ENCODE data around the gene AGTR2. TPM values are rescaled to one million over a fixed set of nuclear protein-coding genes. Genes with fewer than 3 reads are reported as not detected.
A peak's percentile ranks its signal among the peaks of the same experiment; 100 is the strongest.
"Not testable (repeated sequence)": the region's sequence is repeated elsewhere in the genome, so short reads cannot be mapped to it uniquely, and the experiment has no call there.

Gene AGTR2, protein sequence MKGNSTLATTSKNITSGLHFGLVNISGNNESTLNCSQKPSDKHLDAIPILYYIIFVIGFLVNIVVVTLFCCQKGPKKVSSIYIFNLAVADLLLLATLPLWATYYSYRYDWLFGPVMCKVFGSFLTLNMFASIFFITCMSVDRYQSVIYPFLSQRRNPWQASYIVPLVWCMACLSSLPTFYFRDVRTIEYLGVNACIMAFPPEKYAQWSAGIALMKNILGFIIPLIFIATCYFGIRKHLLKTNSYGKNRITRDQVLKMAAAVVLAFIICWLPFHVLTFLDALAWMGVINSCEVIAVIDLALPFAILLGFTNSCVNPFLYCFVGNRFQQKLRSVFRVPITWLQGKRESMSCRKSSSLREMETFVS
- not detected for total RNA-seq

DNA sequence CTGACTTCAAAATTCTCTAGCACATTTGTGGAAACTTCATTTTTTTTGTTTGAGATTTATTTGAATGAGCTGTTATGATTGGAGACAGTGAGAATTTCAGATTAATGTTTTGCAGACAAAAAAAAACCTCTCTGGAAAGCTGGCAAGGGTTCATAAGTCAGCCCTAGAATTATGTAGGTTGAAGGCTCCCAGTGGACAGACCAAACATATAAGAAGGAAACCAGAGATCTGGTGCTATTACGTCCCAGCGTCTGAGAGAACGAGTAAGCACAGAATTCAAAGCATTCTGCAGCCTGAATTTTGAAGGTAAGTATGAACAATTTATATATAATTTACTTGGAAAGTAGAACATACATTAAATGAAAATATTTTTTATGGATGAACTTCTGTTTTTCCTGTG is at the start of gene AGTR2:
Gene AGTR2, plus strand, starts transcription at position 234 of the 400 bp plus-strand sequence. CDS start 1,537 bp downstream, outside the sequence.
- FAIRE-seq: no peak
- DNase-seq (ENCODE audit: low spot score in 2 of 2): no peak

DNA sequence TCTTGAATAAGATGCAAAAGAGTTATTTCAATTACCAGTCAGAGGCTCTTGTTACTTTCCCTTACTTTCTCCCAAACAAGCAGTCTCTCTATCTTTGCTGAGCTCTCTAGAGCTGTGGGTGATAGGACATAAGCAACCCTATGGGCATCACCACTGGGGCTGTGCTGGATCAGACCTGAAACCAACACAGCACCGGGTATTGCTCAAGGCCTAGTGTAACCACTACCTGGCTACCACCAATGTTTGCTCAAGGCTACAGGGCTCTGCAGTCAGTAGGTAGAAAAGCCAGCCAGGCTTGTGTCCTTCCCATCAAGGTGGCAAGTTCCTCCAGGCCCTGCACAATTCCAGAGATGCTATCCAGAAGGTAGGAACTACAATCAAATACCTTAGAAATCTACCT is 35.3 kb upstream of the AGTR2 start:
- DNase-seq (ENCODE audit: low spot score in 2 of 2) (no peak), FAIRE-seq (no peak)

DNA sequence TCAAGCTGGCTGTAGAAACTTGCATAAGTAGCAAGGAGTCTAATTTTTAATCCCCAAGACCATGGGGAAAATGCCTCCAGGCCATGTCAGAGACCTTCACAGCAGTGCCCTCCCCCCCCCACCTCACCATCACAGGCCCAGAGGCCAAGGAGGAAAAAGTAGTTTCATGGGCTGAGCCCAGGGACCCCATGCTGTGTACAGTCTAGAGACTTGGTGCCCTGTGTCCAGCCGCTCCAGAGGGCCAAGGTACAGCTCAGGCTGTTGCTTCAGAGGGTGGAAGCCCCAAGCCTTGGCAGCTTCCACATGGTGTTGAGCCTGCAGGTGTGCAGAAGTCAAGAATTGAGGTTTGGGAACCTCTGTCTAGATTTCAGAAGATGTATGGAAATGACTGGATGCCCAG is 29.3 kb upstream of the AGTR2 start:
- DNase-seq (ENCODE audit: low spot score in 2 of 2); FAIRE-seq: not testable (repeated sequence)

DNA sequence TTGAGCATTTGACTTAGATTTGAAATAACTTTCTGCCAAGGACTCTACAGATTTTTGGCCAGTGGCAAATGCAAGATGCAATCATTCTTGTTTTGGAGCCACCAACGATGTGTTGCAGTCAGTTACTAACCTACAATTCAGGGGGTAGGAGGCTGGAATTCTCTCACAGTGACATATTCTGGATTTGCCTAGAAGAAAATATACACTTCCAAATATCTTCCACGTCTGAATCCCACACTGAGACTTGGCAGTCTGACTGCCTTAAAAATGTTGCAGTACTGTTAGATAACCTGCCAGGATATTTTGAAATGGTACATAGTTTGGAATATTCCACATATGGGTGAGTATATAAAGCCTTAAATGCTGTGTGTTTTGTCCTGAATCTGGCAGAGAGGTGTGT is 27.6 kb upstream of the AGTR2 start:
- no peak for FAIRE-seq
- peak in 1 of 2 donors; percentile 1 for DNase-seq (ENCODE audit: low spot score in 2 of 2)

DNA sequence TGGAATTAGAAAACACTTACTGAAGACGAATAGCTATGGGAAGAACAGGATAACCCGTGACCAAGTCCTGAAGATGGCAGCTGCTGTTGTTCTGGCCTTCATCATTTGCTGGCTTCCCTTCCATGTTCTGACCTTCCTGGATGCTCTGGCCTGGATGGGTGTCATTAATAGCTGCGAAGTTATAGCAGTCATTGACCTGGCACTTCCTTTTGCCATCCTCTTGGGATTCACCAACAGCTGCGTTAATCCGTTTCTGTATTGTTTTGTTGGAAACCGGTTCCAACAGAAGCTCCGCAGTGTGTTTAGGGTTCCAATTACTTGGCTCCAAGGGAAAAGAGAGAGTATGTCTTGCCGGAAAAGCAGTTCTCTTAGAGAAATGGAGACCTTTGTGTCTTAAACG is 2.4 kb downstream of the AGTR2 start:
- FAIRE-seq: no peak
- DNase-seq (ENCODE audit: low spot score in 2 of 2): no peak

DNA sequence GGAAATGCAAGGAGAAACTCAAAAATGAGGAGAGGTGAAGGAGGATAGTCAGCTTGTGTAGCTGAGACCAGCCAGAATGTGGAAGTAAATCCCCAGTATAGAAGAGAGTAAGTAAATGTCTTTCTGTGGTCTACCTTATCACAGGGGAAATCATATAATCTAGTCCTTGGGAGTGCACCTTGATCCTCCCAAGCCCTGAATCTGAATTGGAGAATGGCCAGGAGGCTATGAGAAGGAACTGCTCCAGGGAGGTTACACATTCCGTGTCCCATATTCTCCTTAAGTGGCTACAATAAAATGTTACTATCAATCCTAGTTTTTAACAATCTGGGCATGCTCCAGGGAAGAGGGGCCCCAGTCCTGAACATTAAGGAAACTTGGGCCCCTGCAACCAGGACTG is 10.8 kb downstream of the AGTR2 start:
- no peak for DNase-seq (ENCODE audit: low spot score in 2 of 2)
- no peak for FAIRE-seq

DNA sequence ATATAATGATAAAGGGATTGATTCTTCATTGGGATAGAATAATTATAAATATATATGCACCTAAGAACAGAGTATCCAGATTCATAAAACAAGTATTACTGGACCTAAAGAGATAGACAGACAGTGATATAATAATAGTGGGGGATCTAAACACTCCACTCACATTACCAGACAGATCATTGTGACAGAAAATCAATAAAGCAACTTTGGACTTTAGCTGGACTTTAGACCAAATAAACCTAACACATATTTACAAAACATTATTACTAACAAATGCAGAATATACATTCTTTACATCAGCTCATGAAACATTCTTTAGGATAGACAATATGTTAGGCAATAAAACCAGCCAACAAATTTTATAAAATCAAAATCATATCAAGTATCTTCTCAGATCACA is 14.6 kb downstream of the AGTR2 start:
- DNase-seq (ENCODE audit: low spot score in 2 of 2) (no peak), FAIRE-seq (no peak)

DNA sequence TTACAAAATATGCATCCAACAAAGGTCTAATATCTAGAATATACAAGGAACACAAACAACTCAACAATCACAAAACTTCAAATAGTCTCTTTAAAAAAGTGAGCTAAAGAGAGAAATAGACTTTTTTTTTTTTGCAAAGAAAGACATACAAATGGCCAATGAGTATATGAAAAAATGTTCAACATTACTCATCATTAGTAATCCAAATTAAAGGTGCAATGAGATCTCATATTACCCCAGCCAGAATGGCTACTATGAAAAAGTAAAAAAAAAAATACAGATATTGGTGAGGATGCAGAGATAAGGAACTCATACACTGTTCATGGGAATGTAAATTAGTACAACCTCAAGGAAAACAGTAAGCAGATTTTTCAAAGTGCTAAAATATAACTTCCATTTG is 24.1 kb downstream of the AGTR2 start:
- no peak for FAIRE-seq
- DNase-seq (ENCODE audit: low spot score in 2 of 2): no peak

DNA sequence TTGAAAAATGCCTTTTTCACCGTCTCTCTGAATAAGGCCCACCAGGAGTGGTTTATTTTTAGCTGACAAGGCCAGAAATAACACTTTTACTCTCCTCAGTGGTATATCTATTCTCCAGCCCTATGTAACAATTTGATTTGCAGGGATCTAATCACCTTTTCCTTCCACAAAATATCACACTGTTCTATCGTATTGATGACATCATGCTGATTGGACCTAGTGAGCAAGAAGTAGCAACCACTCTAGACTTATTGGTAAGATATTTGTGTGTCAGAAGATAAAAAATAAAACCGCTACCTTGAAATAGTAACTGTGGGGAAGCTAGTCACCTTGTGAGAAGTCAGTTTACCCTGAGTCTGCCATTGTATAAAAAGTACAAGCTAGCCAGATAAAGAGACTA is 27.7 kb downstream of the AGTR2 start:
- FAIRE-seq (no peak), DNase-seq (ENCODE audit: low spot score in 2 of 2) (no peak)

DNA sequence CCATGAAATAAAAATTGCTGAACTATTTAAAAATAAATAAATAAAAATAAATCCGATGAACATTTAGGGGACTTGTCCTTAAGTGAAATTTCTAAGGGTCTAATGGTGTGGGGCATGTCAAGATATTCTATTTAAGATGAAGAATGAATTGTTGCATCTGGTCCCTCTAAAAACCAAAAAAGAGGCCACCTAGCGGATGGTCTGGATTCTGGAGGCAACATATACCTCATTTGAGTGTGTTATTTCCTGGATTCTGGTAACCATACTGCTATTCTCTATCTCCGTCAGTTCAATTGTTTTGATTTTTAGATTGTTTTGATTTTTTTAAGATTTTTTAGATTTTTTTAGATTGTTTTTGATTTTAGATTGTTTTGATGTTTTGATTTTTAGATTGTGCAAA is 28.3 kb downstream of the AGTR2 start:
- FAIRE-seq (no peak), DNase-seq (ENCODE audit: low spot score in 2 of 2) (no peak)

DNA sequence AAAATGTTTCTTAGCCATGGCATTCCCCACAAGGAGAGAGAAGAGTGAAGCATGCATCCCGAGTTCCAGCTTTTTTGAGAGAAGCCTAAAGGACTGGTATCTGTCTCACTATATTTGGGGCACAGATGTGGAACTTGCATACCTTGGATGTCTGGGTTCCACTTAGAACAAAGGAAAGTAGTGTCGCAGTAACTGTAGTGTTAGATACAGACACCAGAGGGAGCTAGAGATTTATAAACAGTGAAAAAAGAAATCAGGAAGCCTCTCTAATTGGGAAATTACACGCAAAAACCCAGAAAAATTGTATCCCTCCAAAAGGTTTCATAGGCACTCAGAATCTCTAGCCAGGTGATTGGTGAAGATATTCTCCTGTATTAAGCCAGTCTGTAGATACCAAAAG is 34.4 kb downstream of the AGTR2 start:
- no peak for DNase-seq (ENCODE audit: low spot score in 2 of 2)
- FAIRE-seq: no peak

DNA sequence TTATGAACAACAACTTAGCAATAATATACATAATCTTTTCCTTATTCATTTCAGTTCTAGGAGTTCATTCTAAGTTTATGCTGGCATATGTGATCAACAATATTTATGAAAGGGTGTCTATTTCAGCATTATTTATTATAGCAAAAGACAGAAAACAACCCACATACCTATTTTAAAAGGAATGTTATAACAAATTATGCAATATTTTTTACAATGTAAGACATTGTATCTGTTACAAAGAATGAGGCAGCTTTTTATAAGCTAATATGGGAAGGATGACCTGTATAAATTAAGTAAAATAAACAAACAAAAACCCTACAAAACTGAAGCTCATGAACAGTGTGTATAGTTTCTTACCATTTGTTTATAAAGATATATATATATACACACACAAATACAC is 42.7 kb downstream of the AGTR2 start:
- DNase-seq (ENCODE audit: low spot score in 2 of 2) (no peak), FAIRE-seq (no peak)

DNA sequence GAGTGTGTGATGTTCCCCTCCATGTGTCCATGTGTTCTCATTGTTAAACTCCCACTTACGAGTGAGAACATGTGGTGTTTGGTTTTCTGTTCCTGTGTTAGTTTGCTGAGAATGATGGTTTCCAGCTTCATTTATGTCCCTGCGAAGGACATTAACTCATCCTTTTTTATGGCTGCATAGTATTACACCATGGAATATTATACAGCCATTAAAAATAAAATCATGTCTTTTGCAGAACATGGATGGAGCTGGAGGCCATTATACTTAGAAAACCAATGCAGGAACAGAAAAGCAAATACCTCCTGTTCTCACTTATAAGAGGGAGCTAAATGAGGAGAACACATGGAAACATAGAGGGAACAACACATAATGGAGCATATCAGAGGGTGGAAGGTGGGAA is 46.5 kb downstream of the AGTR2 start:
- DNase-seq (ENCODE audit: low spot score in 2 of 2); FAIRE-seq: not testable (repeated sequence)

Measured in frontal cortex (tissue), 4 donors.